B cell (primary cell): ENCODE results near the gene PPP6R1. TPM values are rescaled to one million over a fixed set of nuclear protein-coding genes. Genes with fewer than 3 reads are reported as not detected.

Source experiments
- ATAC-seq: fragments of 200-7000 bp; cut with Tn5 transposase; one replicate; pipeline ENCODE4 v1.10.0; 2021; ENCODE audit warnings: low read depth, mild to moderate bottlenecking, moderate number of reproducible peaks, moderate library complexity
- CTCF ChIA-PET: fragments of 350-600 bp; sonication (Branson Sonifier 250); formaldehyde crosslinking; loops from one replicate; lab custom pipeline; 2021; ENCODE audit warnings: antibody characterized with exemption, inconsistent platforms; lab: Charles Lee
- POLR2A ChIA-PET: fragments of 350-600 bp; sonication (Branson Sonifier 250); formaldehyde crosslinking; loops from one replicate; lab custom pipeline; 2021; ENCODE audit warnings: antibody characterized with exemption; lab: Charles Lee
- DNase-seq: peaks from one replicate; pipeline ENCODE4 v3.0.0; 2013
- H2AFZ ChIP-seq: 2 replicates; pipeline ENCODE4 v1.6.1; 2012; ENCODE audit warnings: mild to moderate bottlenecking, low read depth, low read length; ENCODE audit not compliant: insufficient read depth, poor library complexity, severe bottlenecking
- H3K27ac ChIP-seq, 2 donors: 1 replicate in 1 of 2; 2 replicates in 1 of 2; pipeline ENCODE4 v1.5.1; 2012 to 2013; ENCODE audit warnings: low read length in 2 of 2, mild to moderate bottlenecking in 2 of 2, moderate library complexity in 1 of 2
- H3K27me3 ChIP-seq, 4 experiments: fragments of 200-600 bp in 1 of 4; sonication (generic) in 1 of 4; replicated peaks in 1 of 4; 1 replicate in 2 of 4; 2 replicates in 2 of 4; pipeline versions ENCODE4 v1.6.1 to v1.7.0; 2013 to 2016; ENCODE audit warnings: low read length in 3 of 4, mild to moderate bottlenecking in 2 of 4, mixed read lengths in 1 of 4, moderate library complexity in 1 of 4; ENCODE audit not compliant: insufficient read depth in 4 of 4, control insufficient read depth in 3 of 4; ENCODE audit errors: control extremely low read depth in 1 of 4
- H3K36me3 ChIP-seq, 2 experiments: replicated peaks in 1 of 2; 1 replicate in 1 of 2; 2 replicates in 1 of 2; pipeline versions ENCODE4 v1.6.1 to v1.7.1; 2013; ENCODE audit warnings: low read length in 1 of 2; ENCODE audit not compliant: insufficient read depth in 2 of 2, control insufficient read depth in 1 of 2; ENCODE audit errors: control extremely low read depth in 1 of 2, extremely low read depth in 1 of 2
- H3K4me1 ChIP-seq, 2 donors: fragments of 200-600 bp in 1 of 2; sonication (generic) in 1 of 2; 1 replicate in 1 of 2; 2 replicates in 1 of 2; pipeline versions ENCODE4 v1.5.1 to v1.6.1; 2013 to 2017; ENCODE audit warnings: low read length in 2 of 2; ENCODE audit not compliant: control insufficient read depth in 2 of 2, insufficient read depth in 2 of 2
- H3K4me2 ChIP-seq: replicated peaks from 2 replicates; pipeline ENCODE3; 2012; ENCODE audit warnings: mild to moderate bottlenecking, low read depth, low read length; ENCODE audit not compliant: poor library complexity, severe bottlenecking
- H3K4me3 ChIP-seq, 5 experiments: fragments of 200-600 bp in 1 of 5; sonication (generic) in 1 of 5; 1 replicate in 3 of 5; 2 replicates in 2 of 5; pipeline versions ENCODE4 v1.5.1 to v1.7.0; 2011 to 2016; ENCODE audit warnings: low read length in 4 of 5, mild to moderate bottlenecking in 4 of 5, low read depth in 2 of 5, control low read depth in 1 of 5, moderate library complexity in 1 of 5; ENCODE audit not compliant: insufficient read depth in 1 of 5; ENCODE audit errors: control extremely low read depth in 1 of 5, extremely low read depth in 1 of 5
- H3K79me2 ChIP-seq: fragments of 200-600 bp; sonication (generic); one replicate; pipeline ENCODE4 v1.6.0; 2016; ENCODE audit warnings: low read length; ENCODE audit not compliant: control insufficient read depth, insufficient read depth
- H3K9ac ChIP-seq: fragments of 200-600 bp; sonication (generic); 2 replicates; pipeline ENCODE4 v1.6.1; 2017; ENCODE audit warnings: mild to moderate bottlenecking, low read length, moderate library complexity
- H3K9me3 ChIP-seq, 3 donors: one replicate each; pipeline versions ENCODE4 v1.6.1 to v1.7.1; 2013; ENCODE audit warnings: low read length in 2 of 3; ENCODE audit not compliant: control insufficient read depth in 2 of 3, insufficient read depth in 1 of 3; ENCODE audit errors: control extremely low read depth in 1 of 3
- H4K20me1 ChIP-seq: 2 replicates; pipeline ENCODE4 v1.6.0; 2012; ENCODE audit warnings: mild to moderate bottlenecking, low read length; ENCODE audit not compliant: insufficient read depth, control insufficient read depth, poor library complexity, severe bottlenecking
- H3K27ac Mint-ChIP-seq: one replicate; pipeline ENCODE4 v1.8.0; 2021; ENCODE audit warnings: mixed read lengths
- H3K27me3 Mint-ChIP-seq: one replicate; pipeline ENCODE4 v1.8.0; 2021; ENCODE audit warnings: mixed read lengths
- H3K4me1 Mint-ChIP-seq: one replicate; pipeline ENCODE4 v1.8.0; 2021; ENCODE audit warnings: mixed read lengths
- H3K4me3 Mint-ChIP-seq: one replicate; pipeline ENCODE4 v1.8.0; 2021; ENCODE audit warnings: mixed read lengths
- H3K9me3 Mint-ChIP-seq: one replicate; pipeline ENCODE4 v1.8.0; 2022; ENCODE audit warnings: mixed read lengths; ENCODE audit not compliant: insufficient read depth
- CTCF ChIP-seq: fragments of 200-600 bp; IDR thresholded peaks from one replicate; pipeline ENCODE4 v1.8.0; 2022; ENCODE audit warnings: antibody characterized with exemption, mild to moderate bottlenecking
- EZH2 ChIP-seq: IDR thresholded peaks from 2 replicates; pipeline ENCODE4 v1.6.1; 2012; ENCODE audit warnings: borderline replicate concordance, low read depth, mild to moderate bottlenecking, moderate library complexity, low read length; ENCODE audit not compliant: insufficient read depth, poor library complexity, severe bottlenecking
- WGBS: methylation state at CpG from one replicate; pipeline ENCODE4 v1.1.5; 2013; ENCODE audit warnings: missing lambda C conversion rate; ENCODE audit not compliant: insufficient coverage; 5-methylcytosine and 5-hydroxymethylcytosine counted together
- intact Hi-C: fragments of 100-400 bp; cut with micrococcal nuclease; formaldehyde crosslinking; loops from one replicate; pipeline ENCODE4 v1.10.0; 2022
- polyA minus RNA-seq: library from RNA; depleted of rRNA, polyadenylated mRNA; stranded (reverse); fragments of >200 nt; gene quantifications from 2 replicates; pipeline ENCODE4 v1.2.3, GENCODE V29; 2012
- polyA plus RNA-seq: library from polyadenylated mRNA; depleted of rRNA; stranded (reverse); fragments of >200 nt; gene quantifications from 2 replicates; pipeline ENCODE4 v1.2.3, GENCODE V29; 2012
- total RNA-seq, 2 donors: library from RNA; stranded (reverse); fragments of 120-200 nt in 1 of 2; gene quantifications; 1 replicate in 1 of 2; 2 replicates in 1 of 2; pipeline versions ENCODE4 v1.2.3 to v1.2.4, GENCODE V29; 2013 to 2022

PPP6R1 gene
- total RNA-seq, result 193 and 195 TPM in 2 replicates
- total RNA-seq (2013), result 50.9 TPM
- polyA plus RNA-seq, result 122 and 125 TPM in 2 replicates
- 141 and 187 TPM in 2 replicates for polyA minus RNA-seq

- Mint-ChIP-seq H3K9me3 (no peaks in the 10 kb centered on the region), H3K27ac (peak within 1 kb of the TSS; percentile 99), H3K27me3 (no peaks in the 10 kb centered on the region), H3K4me1 (peaks cover 52% of the 10 kb centered on the region), H3K4me3 (peak within 1 kb of the TSS; percentile 96)
- Histone ChIP-seq H3K9ac (peak within 1 kb of the TSS; percentile 88), H3K4me3 (peak within 1 kb of the TSS; percentile 70 to 90 (median 80)), H3K79me2 (peaks cover 70% of the 10 kb centered on the region), H3K36me3 (peaks cover 0 to 2% of the 10 kb centered on the region in 2 experiments), H3K27me3 (no peaks in the 10 kb centered on the region), H3K4me2 (peak within 1 kb of the TSS; percentile 97), H3K27ac (peak within 1 kb of the TSS; percentile 67 to 96), H3K9me3 (no peaks in the 10 kb centered on the region), H2AFZ (peak within 1 kb of the TSS; percentile 69), H4K20me1 (peaks cover 39% of the 10 kb centered on the region), H3K4me1 (peaks cover 43 to 49% of the 10 kb centered on the region in 2 donors)
- WGBS, result under 1% methylated on average over 73 of the region's 76 CpGs
- DNase-seq, result peak; percentile 98
- peak; percentile 77 for ATAC-seq
- CTCF ChIA-PET, result interaction anchor here (0.9 to 1.8 kb wide), 12 partner anchors 21 to 348 kb away, joined by 3 to 14 read pairs (median 4); partner anchors contain the start of genes HSPBP1, ISOC2, KMT5C and TMEM238
- no peak for TF ChIP-seq EZH2
- no peak for TF ChIP-seq CTCF
- intact Hi-C loops, result loop anchor here (1.0 to 10.0 kb wide), 12 partner anchors 17 to 395 kb away; partner anchors contain the start of genes HSPBP1, ISOC2, KMT5C and RPL28
- POLR2A ChIA-PET, result interaction anchor here (0.6 to 2.3 kb wide), 13 partner anchors 8 to 383 kb away, joined by 3 to 23 read pairs (median 5); partner anchors contain the start of genes FIZ1, HSPBP1, SYT5 and TMEM238
These were observed at the start of gene PPP6R1 for GRCh38 chr19:55258828-55259539. PPP6R1 (minus strand) TSS chr19:55259017; CDS start chr19:55247103, 11,914 bp downstream.

GRCh38 chr19:55308281-55308680 lies 49.5 kb upstream of the PPP6R1 start:
- ATAC-seq (no peak), DNase-seq (no peak)
- no peak overlapping the region for H3K9ac ChIP-seq
- ChIA-PET CTCF (no interaction called here), POLR2A (no interaction called here)
- TF ChIP-seq EZH2, result no peak
- no peak for TF ChIP-seq CTCF
- H3K9me3 ChIP-seq, result peaks cover 0 to 13% (median 0%) of the 10 kb centered on the region in 3 donors
- H3K79me2 ChIP-seq, result no peaks in the 10 kb centered on the region
- H3K4me1 ChIP-seq, result no peaks in the 10 kb centered on the region
- H4K20me1 ChIP-seq, result no peaks in the 10 kb centered on the region
- H3K4me3 ChIP-seq, result no peak overlapping the region
- Mint-ChIP-seq H3K4me1 (no peaks in the 10 kb centered on the region), H3K27me3 (no peaks in the 10 kb centered on the region), H3K4me3 (no peak overlapping the region), H3K27ac (no peak overlapping the region), H3K9me3 (no peaks in the 10 kb centered on the region)
- no peak overlapping the region for H3K27ac ChIP-seq
- H3K36me3 ChIP-seq, result no peaks in the 10 kb centered on the region
- no peak overlapping the region for H3K4me2 ChIP-seq
- WGBS, result 75% methylated on average over 6 of the region's 11 CpGs
- no peak overlapping the region for H2AFZ ChIP-seq
- intact Hi-C loops, result no loop called here
- H3K27me3 ChIP-seq, result no peaks in the 10 kb centered on the region
